ENCODE results near the gene CHN2. TPM values are rescaled to one million over a fixed set of nuclear protein-coding genes. Genes with fewer than 3 reads are reported as not detected.
"Not testable (repeated sequence)": the region's sequence is repeated elsewhere in the genome, so short reads cannot be mapped to it uniquely, and the experiment has no call there.

Gene CHN2
- total RNA-seq, 2 experiments from 2014 or later, result 0.53 to 0.69 TPM

- ChIA-PET POLR2A (no interaction called here), CTCF (no interaction called here)
- Mint-ChIP-seq H3K27me3 (peaks cover 1% of the 10 kb centered on the region), H3K9me3 (no peaks in the 10 kb centered on the region), H3K27ac (no peak overlapping the region), H3K4me1 (ENCODE audit: low read depth) (peaks cover 12% of the 10 kb centered on the region), H3K4me3 (no peak overlapping the region), H3K36me3 (no peaks in the 10 kb centered on the region)
- intact Hi-C loops (cut with micrococcal nuclease), result no loop called here
- DNase-seq, result no peak
Measured at GRCh38 chr7:29209745-29210144, 15.2 kb downstream of the CHN2 start.

- POLR2A ChIA-PET; intact Hi-C loops (cut with micrococcal nuclease); H3K36me3 Mint-ChIP-seq; CTCF ChIA-PET; H3K4me1 Mint-ChIP-seq (ENCODE audit: low read depth); H3K4me3 Mint-ChIP-seq; H3K27me3 Mint-ChIP-seq; H3K9me3 Mint-ChIP-seq; DNase-seq; H3K27ac Mint-ChIP-seq: not testable (repeated sequence)
Measured at GRCh38 chr7:29212736-29213135, 18.2 kb downstream of the CHN2 start.

- no peaks in the 10 kb centered on the region for H3K9me3 Mint-ChIP-seq
- no peaks in the 10 kb centered on the region for H3K4me1 Mint-ChIP-seq (ENCODE audit: low read depth)
- peaks cover 3% of the 10 kb centered on the region for H3K27me3 Mint-ChIP-seq
- intact Hi-C loops (cut with micrococcal nuclease), result no loop called here
- H3K27ac Mint-ChIP-seq, result no peak overlapping the region
- POLR2A ChIA-PET, result no interaction called here
- no peaks in the 10 kb centered on the region for H3K36me3 Mint-ChIP-seq
- DNase-seq, result no peak
- CTCF ChIA-PET, result no interaction called here
- no peak overlapping the region for H3K4me3 Mint-ChIP-seq
Measured at GRCh38 chr7:29214056-29214455, 19.5 kb downstream of the CHN2 start.

- Mint-ChIP-seq H3K27me3 (peaks cover 3% of the 10 kb centered on the region), H3K27ac (no peak overlapping the region), H3K4me1 (ENCODE audit: low read depth) (no peaks in the 10 kb centered on the region), H3K36me3 (no peaks in the 10 kb centered on the region), H3K4me3 (no peak overlapping the region), H3K9me3 (no peaks in the 10 kb centered on the region)
- no peak for DNase-seq
- intact Hi-C loops (cut with micrococcal nuclease), result no loop called here
- ChIA-PET POLR2A (no interaction called here), CTCF (no interaction called here)
Measured at GRCh38 chr7:29214816-29215215, 20.2 kb downstream of the CHN2 start.

GRCh38 chr7:29216128-29216527 lies 21.6 kb downstream of the CHN2 start:
- no peak overlapping the region for H3K27ac Mint-ChIP-seq
- peaks cover 3% of the 10 kb centered on the region for H3K27me3 Mint-ChIP-seq
- intact Hi-C loops (cut with micrococcal nuclease), result no loop called here
- H3K4me1 Mint-ChIP-seq (ENCODE audit: low read depth), result no peaks in the 10 kb centered on the region
- DNase-seq, result no peak
- POLR2A ChIA-PET, result no interaction called here
- no peak overlapping the region for H3K4me3 Mint-ChIP-seq
- H3K9me3 Mint-ChIP-seq, result no peaks in the 10 kb centered on the region
- CTCF ChIA-PET, result no interaction called here
- no peaks in the 10 kb centered on the region for H3K36me3 Mint-ChIP-seq

GRCh38 chr7:29217113-29217512 lies 22.5 kb downstream of the CHN2 start:
- Mint-ChIP-seq H3K4me3 (no peak overlapping the region), H3K36me3 (no peaks in the 10 kb centered on the region), H3K27me3 (peaks cover 3% of the 10 kb centered on the region), H3K4me1 (ENCODE audit: low read depth) (no peaks in the 10 kb centered on the region), H3K27ac (no peak overlapping the region), H3K9me3 (peaks cover 6% of the 10 kb centered on the region)
- intact Hi-C loops (cut with micrococcal nuclease), result no loop called here
- CTCF ChIA-PET, result interaction anchor here (1.1 kb wide), 1 partner anchor 27 kb away, joined by 5 read pairs; no protein-coding TSS in a partner anchor
- no peak for DNase-seq
- POLR2A ChIA-PET, result no interaction called here

GRCh38 chr7:29224726-29225125 lies 30.2 kb downstream of the CHN2 start:
- no peak overlapping the region for H3K4me3 Mint-ChIP-seq
- no peaks in the 10 kb centered on the region for H3K4me1 Mint-ChIP-seq (ENCODE audit: low read depth)
- CTCF ChIA-PET, result no interaction called here
- H3K27me3 Mint-ChIP-seq, result no peaks in the 10 kb centered on the region
- intact Hi-C loops (cut with micrococcal nuclease), result no loop called here
- H3K36me3 Mint-ChIP-seq, result no peaks in the 10 kb centered on the region
- H3K27ac Mint-ChIP-seq, result no peak overlapping the region
- peaks cover 6% of the 10 kb centered on the region for H3K9me3 Mint-ChIP-seq
- no peak for DNase-seq
- POLR2A ChIA-PET, result no interaction called here

- H3K36me3 Mint-ChIP-seq, result no peaks in the 10 kb centered on the region
- ChIA-PET POLR2A (no interaction called here), CTCF (interaction anchor here (0.6 to 1.4 kb wide), 5 partner anchors 10 to 585 kb away, joined by 3 to 5 read pairs (median 3); no protein-coding TSS in a partner anchor)
- H3K4me3 Mint-ChIP-seq, result no peak overlapping the region
- no peak for DNase-seq
- intact Hi-C loops (cut with micrococcal nuclease), result no loop called here
- H3K27me3 Mint-ChIP-seq, result no peaks in the 10 kb centered on the region
- H3K4me1 Mint-ChIP-seq (ENCODE audit: low read depth), result peaks cover 4% of the 10 kb centered on the region
- no peak overlapping the region for H3K27ac Mint-ChIP-seq
- H3K9me3 Mint-ChIP-seq, result no peaks in the 10 kb centered on the region
Measured at GRCh38 chr7:29228289-29229011, 33.9 kb downstream of the CHN2 start.

GRCh38 chr7:29229066-29229465 lies 34.5 kb downstream of the CHN2 start:
- Mint-ChIP-seq H3K4me1 (ENCODE audit: low read depth) (peaks cover 6% of the 10 kb centered on the region), H3K4me3 (no peak overlapping the region), H3K36me3 (no peaks in the 10 kb centered on the region), H3K27me3 (no peaks in the 10 kb centered on the region), H3K27ac (no peak overlapping the region), H3K9me3 (no peaks in the 10 kb centered on the region)
- no peak for DNase-seq
- ChIA-PET POLR2A (no interaction called here), CTCF (interaction anchor here (1.0 to 1.3 kb wide), 3 partner anchors 9 to 40 kb away, joined by 3 read pairs; no protein-coding TSS in a partner anchor)
- intact Hi-C loops (cut with micrococcal nuclease), result no loop called here

- intact Hi-C loops (cut with micrococcal nuclease), result no loop called here
- POLR2A ChIA-PET, result no interaction called here
- no peak overlapping the region for H3K4me3 Mint-ChIP-seq
- no peak overlapping the region for H3K27ac Mint-ChIP-seq
- CTCF ChIA-PET, result interaction anchor here (1.0 kb wide), 1 partner anchor 40 kb away, joined by 3 read pairs; no protein-coding TSS in a partner anchor
- H3K36me3 Mint-ChIP-seq, result no peaks in the 10 kb centered on the region
- no peak for DNase-seq
- peaks cover 15% of the 10 kb centered on the region for H3K4me1 Mint-ChIP-seq (ENCODE audit: low read depth)
- H3K9me3 Mint-ChIP-seq, result no peaks in the 10 kb centered on the region
- H3K27me3 Mint-ChIP-seq, result no peaks in the 10 kb centered on the region
Measured at GRCh38 chr7:29229946-29230345, 35.4 kb downstream of the CHN2 start.

- no peak for DNase-seq
- Mint-ChIP-seq H3K27me3 (no peaks in the 10 kb centered on the region), H3K36me3 (no peaks in the 10 kb centered on the region), H3K4me3 (no peak overlapping the region), H3K27ac (no peak overlapping the region), H3K4me1 (ENCODE audit: low read depth) (peaks cover 16% of the 10 kb centered on the region), H3K9me3 (no peaks in the 10 kb centered on the region)
- ChIA-PET CTCF (interaction anchor here (1.3 kb wide), 1 partner anchor 178 kb away, joined by 4 read pairs; no protein-coding TSS in a partner anchor), POLR2A (no interaction called here)
- intact Hi-C loops (cut with micrococcal nuclease), result no loop called here
Measured at GRCh38 chr7:29230871-29231345, 36.3 kb downstream of the CHN2 start.

GRCh38 chr7:29231671-29232232 lies 37.2 kb downstream of the CHN2 start:
- intact Hi-C loops (cut with micrococcal nuclease), result no loop called here
- H3K4me1 Mint-ChIP-seq (ENCODE audit: low read depth), result peaks cover 16% of the 10 kb centered on the region
- ChIA-PET POLR2A (no interaction called here), CTCF (interaction anchor here (1.3 kb wide), 1 partner anchor 177 kb away, joined by 4 read pairs; no protein-coding TSS in a partner anchor)
- H3K36me3 Mint-ChIP-seq, result no peaks in the 10 kb centered on the region
- no peak overlapping the region for H3K4me3 Mint-ChIP-seq
- no peak for DNase-seq
- H3K9me3 Mint-ChIP-seq, result no peaks in the 10 kb centered on the region
- H3K27ac Mint-ChIP-seq, result no peak overlapping the region
- no peaks in the 10 kb centered on the region for H3K27me3 Mint-ChIP-seq

- ChIA-PET CTCF (no interaction called here), POLR2A (no interaction called here)
- no peak overlapping the region for H3K4me3 Mint-ChIP-seq
- no peak overlapping the region for H3K27ac Mint-ChIP-seq
- intact Hi-C loops (cut with micrococcal nuclease), result loop anchor here (1.0 kb wide), 1 partner anchor 10 kb away; no protein-coding TSS in a partner anchor
- peaks cover 16% of the 10 kb centered on the region for H3K4me1 Mint-ChIP-seq (ENCODE audit: low read depth)
- no peaks in the 10 kb centered on the region for H3K9me3 Mint-ChIP-seq
- H3K27me3 Mint-ChIP-seq, result peaks cover 2% of the 10 kb centered on the region
- no peaks in the 10 kb centered on the region for H3K36me3 Mint-ChIP-seq
- no peak for DNase-seq
Measured at GRCh38 chr7:29234438-29234837, 39.9 kb downstream of the CHN2 start.

All from activated CD4-positive, alpha-beta memory T cell treated with anti-CD3 and anti-CD28 coated beads for 36 hours (primary cell).